OCI-LY7 (cell line): ENCODE measurements around the gene EMD.

Experiments
- EZH2phosphoT487 ChIP-seq: fragments of 200-600 bp; sonication (generic); IDR thresholded peaks from 2 replicates; pipeline ENCODE4 v1.6.1; 2018; ENCODE audit warnings: low read depth, borderline replicate concordance, mild to moderate bottlenecking, mixed run types, antibody characterized with exemption, low read length, moderate library complexity, mixed read lengths
- TF ChIP-seq, protein P1 (sequence below): fragments of 200-600 bp; sonication (generic); conservative IDR thresholded peaks from 2 replicates; pipeline ENCODE4 v1.5.1; 2014; ENCODE audit warnings: mild to moderate bottlenecking, antibody characterized with exemption, low read length, moderate library complexity, mixed read lengths

DNA sequence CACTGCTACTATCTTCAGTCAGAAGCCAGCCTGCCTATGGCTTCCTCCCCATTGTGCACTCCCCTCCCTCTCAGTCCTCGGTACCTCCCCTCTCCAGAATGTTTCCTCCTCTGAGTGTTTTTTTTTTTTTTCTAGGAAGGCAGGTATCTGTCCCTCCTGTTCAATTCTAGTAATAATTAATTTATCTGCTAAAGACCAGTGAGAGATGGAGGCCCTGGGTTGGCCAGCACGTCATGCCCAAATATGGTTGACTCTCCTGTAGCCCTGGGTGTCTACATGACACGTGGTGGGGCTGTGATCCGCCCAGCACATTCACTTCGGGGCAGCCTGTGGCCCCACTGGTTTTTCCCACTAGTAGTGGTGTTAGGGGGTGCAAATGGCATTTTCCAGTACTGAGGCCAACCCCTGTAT is 6.5 kb upstream of the EMD start:
- TF ChIP-seq, protein P1, sequence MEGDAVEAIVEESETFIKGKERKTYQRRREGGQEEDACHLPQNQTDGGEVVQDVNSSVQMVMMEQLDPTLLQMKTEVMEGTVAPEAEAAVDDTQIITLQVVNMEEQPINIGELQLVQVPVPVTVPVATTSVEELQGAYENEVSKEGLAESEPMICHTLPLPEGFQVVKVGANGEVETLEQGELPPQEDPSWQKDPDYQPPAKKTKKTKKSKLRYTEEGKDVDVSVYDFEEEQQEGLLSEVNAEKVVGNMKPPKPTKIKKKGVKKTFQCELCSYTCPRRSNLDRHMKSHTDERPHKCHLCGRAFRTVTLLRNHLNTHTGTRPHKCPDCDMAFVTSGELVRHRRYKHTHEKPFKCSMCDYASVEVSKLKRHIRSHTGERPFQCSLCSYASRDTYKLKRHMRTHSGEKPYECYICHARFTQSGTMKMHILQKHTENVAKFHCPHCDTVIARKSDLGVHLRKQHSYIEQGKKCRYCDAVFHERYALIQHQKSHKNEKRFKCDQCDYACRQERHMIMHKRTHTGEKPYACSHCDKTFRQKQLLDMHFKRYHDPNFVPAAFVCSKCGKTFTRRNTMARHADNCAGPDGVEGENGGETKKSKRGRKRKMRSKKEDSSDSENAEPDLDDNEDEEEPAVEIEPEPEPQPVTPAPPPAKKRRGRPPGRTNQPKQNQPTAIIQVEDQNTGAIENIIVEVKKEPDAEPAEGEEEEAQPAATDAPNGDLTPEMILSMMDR: no peak
- no peak for TF ChIP-seq EZH2phosphoT487
